Measurements from ENCODE around the gene XPA.
"Not testable (repeated sequence)": the region's sequence is repeated elsewhere in the genome, so short reads cannot be mapped to it uniquely, and the experiment has no call there.

The XPA gene

DNA sequence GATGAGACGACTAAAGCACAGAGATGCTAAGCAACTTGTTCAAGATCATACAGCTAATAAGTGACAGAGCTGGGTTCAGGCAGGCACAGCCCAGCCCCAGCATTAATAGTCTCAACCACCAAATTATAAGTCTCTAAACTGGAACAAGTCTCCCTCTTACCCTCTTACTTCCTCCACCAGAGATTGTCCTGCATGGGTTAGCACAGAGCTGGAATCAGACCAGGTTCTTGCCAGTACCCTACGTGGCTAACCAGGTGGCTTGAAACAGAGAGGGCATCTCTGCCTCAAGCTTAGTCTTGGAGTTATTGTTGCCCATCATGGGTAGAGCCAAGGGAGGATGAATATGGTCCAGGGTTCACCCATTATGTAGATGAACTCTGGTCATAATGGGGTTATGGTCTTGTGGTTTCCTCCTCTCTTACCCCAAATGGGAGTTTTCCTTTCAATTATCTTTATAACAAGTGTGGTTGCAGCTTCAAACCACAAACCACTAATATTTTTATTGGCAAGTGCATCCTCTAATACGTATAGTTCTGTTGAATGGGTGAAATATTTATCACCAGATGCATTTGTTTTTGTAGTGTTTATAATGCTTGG lies 8.3 kb upstream of the XPA start:
- POLR2A ChIA-PET: interaction anchor here (2.1 kb wide), 1 partner anchor 9 kb away, joined by 14 read pairs; the partner anchor contains the start of gene XPA
- CTCF ChIA-PET: interaction anchor here (0.7 kb wide), 2 partner anchors 9 to 196 kb away, joined by 3 read pairs; partner anchors contain the start of gene XPA
- no peak for DNase-seq (ENCODE audit: extremely low spot score)
- TF ChIP-seq ELF4 (IDR thresholded peaks at IDR 0.05): no peak
- no peak for TF ChIP-seq L3MBTL2 (conservative IDR thresholded peaks at IDR 0.05)
- no peak for TF ChIP-seq LEF1 (IDR thresholded peaks at IDR 0.05; ENCODE audit: borderline replicate concordance)
- TF ChIP-seq FOXM1 (IDR thresholded peaks at IDR 0.05; ENCODE audit: borderline replicate concordance): no peak
- TF ChIP-seq ZNF384 (IDR thresholded peaks at IDR 0.05): no peak
- TF ChIP-seq SP1 (IDR thresholded peaks at IDR 0.05): no peak
- TF ChIP-seq SUZ12 (IDR thresholded peaks at IDR 0.05): no peak
- TF ChIP-seq HDGF (IDR thresholded peaks at IDR 0.05; ENCODE audit: borderline replicate concordance): no peak
- no peak for TF ChIP-seq FOXA1 (IDR thresholded peaks at IDR 0.05)
- TF ChIP-seq ARNT (IDR thresholded peaks at IDR 0.05): no peak
- no peak for TF ChIP-seq CTBP1 (IDR thresholded peaks at IDR 0.05; ENCODE audit: borderline replicate concordance)

DNA sequence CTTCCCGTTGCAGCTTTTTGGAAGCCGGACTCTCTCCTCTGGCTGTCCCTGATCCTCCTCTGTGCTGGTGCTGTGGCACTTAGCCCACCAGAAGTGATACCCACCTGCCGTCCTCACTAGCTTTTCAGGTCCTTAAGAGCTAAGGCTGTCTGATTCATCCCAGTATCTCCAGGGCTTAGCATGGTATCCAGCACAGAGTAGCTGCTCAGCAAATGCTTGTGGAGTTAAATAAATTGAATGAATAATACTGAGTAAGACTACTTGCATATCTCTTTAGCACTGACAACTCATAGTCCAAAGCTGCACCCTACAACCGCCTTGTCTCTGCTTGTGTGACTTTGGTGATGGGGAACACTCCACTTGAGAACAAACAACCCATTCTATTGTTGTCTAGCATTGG lies 7.7 kb upstream of the XPA start:
- ChIA-PET CTCF (interaction anchor here (0.7 kb wide), 1 partner anchor 197 kb away, joined by 3 read pairs; no protein-coding TSS in a partner anchor), POLR2A (interaction anchor here (2.1 kb wide), 1 partner anchor 8 kb away, joined by 14 read pairs; the partner anchor contains the start of gene XPA)
- TF ChIP-seq NFRKB (IDR thresholded peaks at IDR 0.05) (no peak), SP1 (IDR thresholded peaks at IDR 0.05) (no peak), TARDBP (IDR thresholded peaks at IDR 0.05) (no peak)
- no peak for DNase-seq (ENCODE audit: extremely low spot score)

DNA sequence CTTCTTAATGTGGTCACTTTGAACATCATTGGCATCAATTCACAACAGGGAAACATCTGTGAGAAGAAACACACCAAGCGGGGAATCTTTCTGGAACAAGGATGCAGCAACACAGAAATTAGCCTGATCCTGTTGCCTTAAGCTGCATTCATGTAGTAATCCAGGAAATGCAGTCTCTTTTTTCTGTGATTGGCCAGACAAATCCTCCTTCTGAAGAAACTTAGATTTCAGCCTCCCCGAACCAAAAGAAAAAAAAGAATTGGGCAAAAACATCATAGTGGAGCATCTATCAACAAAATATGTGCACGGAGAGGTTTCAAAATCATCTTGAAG lies 7.2 kb upstream of the XPA start:
- CTCF ChIA-PET: interaction anchor here (0.7 kb wide), 1 partner anchor 186 kb away, joined by 5 read pairs; no protein-coding TSS in a partner anchor
- no peak for TF ChIP-seq SUZ12 (IDR thresholded peaks at IDR 0.05)
- TF ChIP-seq CTBP1 (IDR thresholded peaks at IDR 0.05; ENCODE audit: borderline replicate concordance): no peak
- TF ChIP-seq, protein P1, sequence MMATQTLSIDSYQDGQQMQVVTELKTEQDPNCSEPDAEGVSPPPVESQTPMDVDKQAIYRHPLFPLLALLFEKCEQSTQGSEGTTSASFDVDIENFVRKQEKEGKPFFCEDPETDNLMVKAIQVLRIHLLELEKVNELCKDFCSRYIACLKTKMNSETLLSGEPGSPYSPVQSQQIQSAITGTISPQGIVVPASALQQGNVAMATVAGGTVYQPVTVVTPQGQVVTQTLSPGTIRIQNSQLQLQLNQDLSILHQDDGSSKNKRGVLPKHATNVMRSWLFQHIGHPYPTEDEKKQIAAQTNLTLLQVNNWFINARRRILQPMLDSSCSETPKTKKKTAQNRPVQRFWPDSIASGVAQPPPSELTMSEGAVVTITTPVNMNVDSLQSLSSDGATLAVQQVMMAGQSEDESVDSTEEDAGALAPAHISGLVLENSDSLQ (IDR thresholded peaks at IDR 0.05): no peak
- no peak for TF ChIP-seq ELF4 (IDR thresholded peaks at IDR 0.05)
- TF ChIP-seq NFRKB (IDR thresholded peaks at IDR 0.05): no peak
- TF ChIP-seq HDGF (IDR thresholded peaks at IDR 0.05; ENCODE audit: borderline replicate concordance): no peak
- no peak for TF ChIP-seq BHLHE40 (IDR thresholded peaks at IDR 0.05; ENCODE audit: borderline replicate concordance)
- no peak for TF ChIP-seq LEF1 (IDR thresholded peaks at IDR 0.05; ENCODE audit: borderline replicate concordance)
- TF ChIP-seq FOXM1 (IDR thresholded peaks at IDR 0.05; ENCODE audit: borderline replicate concordance): no peak
- TF ChIP-seq SP1 (IDR thresholded peaks at IDR 0.05): no peak
- TF ChIP-seq L3MBTL2 (conservative IDR thresholded peaks at IDR 0.05): no peak
- TF ChIP-seq FOXA1 (IDR thresholded peaks at IDR 0.05): no peak
- TF ChIP-seq TARDBP (IDR thresholded peaks at IDR 0.05): no peak
- no peak for TF ChIP-seq ARNT (IDR thresholded peaks at IDR 0.05)
- TF ChIP-seq FOXK2 (IDR thresholded peaks at IDR 0.05): no peak
- TF ChIP-seq ZNF384 (IDR thresholded peaks at IDR 0.05): no peak
- no peak for DNase-seq (ENCODE audit: extremely low spot score)
- POLR2A ChIA-PET: no interaction called here

DNA sequence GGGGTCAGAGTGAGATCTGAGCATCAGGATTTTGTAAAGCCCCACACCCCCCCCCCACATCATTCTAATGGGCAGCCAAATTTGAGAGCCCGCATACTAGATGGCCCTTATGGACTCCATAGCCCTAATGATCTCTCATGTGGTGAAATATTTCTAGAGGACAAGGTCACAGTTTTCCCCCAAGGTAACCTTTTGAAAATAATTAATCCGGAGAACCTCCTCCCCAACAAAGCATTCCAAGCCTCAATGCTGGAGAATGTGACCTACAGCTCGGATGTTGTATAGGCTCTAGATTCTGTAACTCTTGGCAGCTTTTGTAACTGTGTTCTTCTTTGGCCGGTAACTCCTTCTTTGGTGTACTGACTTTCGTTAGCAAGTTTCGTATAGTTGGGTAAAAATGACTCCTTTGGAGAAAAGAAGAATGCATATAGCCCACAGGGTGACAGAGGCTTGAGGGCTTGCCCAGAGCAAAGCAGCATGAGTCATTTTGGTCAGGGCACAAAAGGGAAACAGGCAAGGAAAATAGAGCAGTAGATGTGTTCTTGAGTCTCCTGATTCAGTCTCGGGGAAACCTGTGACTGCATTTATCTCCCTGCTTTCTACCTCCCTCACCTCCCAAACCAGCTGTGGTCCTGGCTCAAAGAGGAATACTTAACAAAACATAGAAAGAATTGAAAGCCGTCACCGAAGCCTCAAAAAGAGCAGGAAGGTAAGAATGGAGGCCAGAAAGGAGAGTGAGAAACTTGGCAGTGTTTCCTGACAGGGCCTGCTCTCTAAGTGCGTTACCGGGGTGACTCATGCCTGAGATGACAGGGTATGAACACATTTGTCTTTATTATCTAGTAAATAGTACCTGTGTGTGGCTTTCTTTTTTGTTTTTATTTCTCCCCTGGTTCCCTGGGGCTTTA lies 6.6 kb upstream of the XPA start:
- POLR2A ChIA-PET: no interaction called here
- TF ChIP-seq CTBP1 (IDR thresholded peaks at IDR 0.05; ENCODE audit: borderline replicate concordance) (no peak), BHLHE40 (IDR thresholded peaks at IDR 0.05; ENCODE audit: borderline replicate concordance) (no peak), NFRKB (IDR thresholded peaks at IDR 0.05) (no peak), HDGF (IDR thresholded peaks at IDR 0.05; ENCODE audit: borderline replicate concordance) (no peak), FOXA1 (IDR thresholded peaks at IDR 0.05) (no peak), FOXK2 (IDR thresholded peaks at IDR 0.05) (no peak)
- DNase-seq (ENCODE audit: extremely low spot score): no peak
- CTCF ChIA-PET: interaction anchor here (0.7 kb wide), 1 partner anchor 187 kb away, joined by 5 read pairs; no protein-coding TSS in a partner anchor

DNA sequence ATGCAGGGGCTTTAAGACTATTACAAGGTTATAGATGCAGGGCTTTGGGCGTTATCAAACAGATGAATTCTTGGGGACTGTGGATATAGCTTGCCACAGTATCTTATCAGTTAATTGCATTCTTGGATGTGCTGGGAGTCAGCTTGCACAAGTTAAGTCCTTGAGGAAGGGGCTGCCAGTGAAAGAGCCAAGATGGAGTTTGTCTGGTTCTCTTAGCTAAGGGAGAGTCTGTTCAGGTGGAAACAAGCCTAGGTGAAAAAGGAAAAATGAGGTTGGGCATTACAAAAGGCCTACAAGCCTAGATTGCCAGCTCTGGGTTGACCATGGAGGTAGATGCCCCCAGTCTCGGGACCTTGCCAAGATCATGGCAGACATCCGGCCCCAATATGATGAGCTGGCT lies 2.7 kb upstream of the XPA start:
- POLR2A ChIA-PET: not testable (repeated sequence)
- CTCF ChIA-PET: interaction anchor here (1.4 kb wide), 1 partner anchor 201 kb away, joined by 5 read pairs; no protein-coding TSS in a partner anchor

DNA sequence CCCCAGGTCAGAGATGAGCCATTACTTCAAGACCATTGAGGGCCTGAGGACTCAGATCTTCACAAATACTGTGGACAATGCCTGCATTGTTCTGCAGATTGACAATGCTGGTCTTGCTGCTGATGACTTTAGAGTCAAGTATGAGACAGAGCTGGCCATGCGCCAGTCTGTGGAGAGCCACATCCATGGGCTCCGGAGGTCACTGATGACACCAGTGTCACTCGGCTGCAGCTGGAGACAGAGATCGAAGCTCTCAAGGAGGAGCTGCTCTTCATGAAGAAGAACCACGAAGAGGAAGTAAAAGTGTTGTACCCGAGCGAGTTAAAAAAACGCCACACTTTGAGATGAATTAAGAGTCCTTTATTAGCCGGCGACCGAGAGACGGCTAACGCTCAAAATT lies 2.1 kb upstream of the XPA start:
- DNase-seq (ENCODE audit: extremely low spot score); CTCF ChIA-PET; POLR2A ChIA-PET: not testable (repeated sequence)

More for the DNA sequence above, 2.7 kb upstream of the XPA start:
- not testable (repeated sequence) for DNase-seq (ENCODE audit: extremely low spot score)

DNA sequence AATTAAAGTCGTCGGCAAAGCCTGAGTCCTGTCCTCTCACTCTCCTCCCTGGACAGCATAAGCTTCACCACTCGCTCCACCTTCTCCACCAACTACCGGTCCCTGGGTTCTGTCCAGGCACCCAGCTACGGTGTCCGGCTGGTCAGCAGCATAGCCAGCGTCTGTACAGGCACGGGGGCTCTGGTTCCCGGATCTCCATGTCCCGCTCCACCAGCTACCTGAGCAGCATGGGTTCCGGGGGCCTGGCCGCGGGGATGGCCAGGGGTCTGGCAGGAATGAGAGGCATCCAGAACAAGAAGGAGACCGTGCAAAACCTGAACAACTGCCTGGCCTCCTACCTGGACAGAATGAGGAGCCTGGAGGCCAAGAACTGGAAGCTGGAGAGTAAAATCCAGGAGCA lies 1.7 kb upstream of the XPA start:
- DNase-seq (ENCODE audit: extremely low spot score): no peak
- CTCF ChIA-PET: no interaction called here
- POLR2A ChIA-PET: no interaction called here

DNA sequence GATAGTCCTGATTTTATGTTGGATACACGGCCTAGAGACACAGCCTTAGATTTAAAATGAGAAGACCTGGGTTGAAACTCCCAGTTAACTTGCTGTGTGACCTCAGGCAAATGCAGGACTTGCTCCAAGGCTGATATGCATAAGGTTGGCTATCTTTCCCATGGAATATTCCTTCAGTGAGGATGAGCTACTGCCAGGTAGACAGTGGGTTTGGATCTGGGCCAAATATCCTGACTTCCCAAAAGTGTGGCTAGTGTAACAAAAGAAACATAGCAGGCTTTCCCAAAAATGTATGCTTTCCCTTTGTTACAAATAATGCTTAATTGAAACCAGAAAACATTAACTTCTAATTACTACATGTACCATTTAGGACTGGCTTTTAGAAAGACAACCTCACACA lies 697 bp upstream of the XPA start:
- POLR2A ChIA-PET: interaction anchor here (1.3 to 2.9 kb wide), 3 partner anchors 40 to 63 kb away, joined by 5 to 11 read pairs (median 5); partner anchors contain the start of genes NCBP1 and TSTD2
- CTCF ChIA-PET: no interaction called here
- TF ChIP-seq L3MBTL2 (conservative IDR thresholded peaks at IDR 0.05): no peak
- TF ChIP-seq BHLHE40 (IDR thresholded peaks at IDR 0.05; ENCODE audit: borderline replicate concordance): no peak
- no peak for TF ChIP-seq ELF4 (IDR thresholded peaks at IDR 0.05)
- no peak for TF ChIP-seq ARNT (IDR thresholded peaks at IDR 0.05)
- TF ChIP-seq, protein P1 (IDR thresholded peaks at IDR 0.05): no peak
- no peak for TF ChIP-seq NFRKB (IDR thresholded peaks at IDR 0.05)
- TF ChIP-seq SP1 (IDR thresholded peaks at IDR 0.05): no peak
- no peak for TF ChIP-seq LEF1 (IDR thresholded peaks at IDR 0.05; ENCODE audit: borderline replicate concordance)
- TF ChIP-seq HDGF (IDR thresholded peaks at IDR 0.05; ENCODE audit: borderline replicate concordance): no peak
- no peak for TF ChIP-seq TARDBP (IDR thresholded peaks at IDR 0.05)
- TF ChIP-seq FOXA1 (IDR thresholded peaks at IDR 0.05): no peak
- no peak for TF ChIP-seq CTBP1 (IDR thresholded peaks at IDR 0.05; ENCODE audit: borderline replicate concordance)
- no peak for TF ChIP-seq FOXK2 (IDR thresholded peaks at IDR 0.05)
- no peak for TF ChIP-seq FOXM1 (IDR thresholded peaks at IDR 0.05; ENCODE audit: borderline replicate concordance)
- no peak for TF ChIP-seq SUZ12 (IDR thresholded peaks at IDR 0.05)
- no peak for TF ChIP-seq ZNF384 (IDR thresholded peaks at IDR 0.05)
- no peak for DNase-seq (ENCODE audit: extremely low spot score)

More for the DNA sequence above, 1.7 kb upstream of the XPA start:
- TF ChIP-seq LEF1 (IDR thresholded peaks at IDR 0.05; ENCODE audit: borderline replicate concordance) (no peak), NFRKB (IDR thresholded peaks at IDR 0.05) (no peak), ELF4 (IDR thresholded peaks at IDR 0.05) (no peak), ARNT (IDR thresholded peaks at IDR 0.05) (no peak)

Measured in HEK293T (cell line).